T-helper 22 cell (primary cell): ENCODE results near the gene NUP153.

Source experiments
- DNase-seq: peaks from one replicate; pipeline ENCODE4 v3.0.0-alpha.2; 2020; ENCODE audit warnings: low read depth

NUP153 gene

DNA sequence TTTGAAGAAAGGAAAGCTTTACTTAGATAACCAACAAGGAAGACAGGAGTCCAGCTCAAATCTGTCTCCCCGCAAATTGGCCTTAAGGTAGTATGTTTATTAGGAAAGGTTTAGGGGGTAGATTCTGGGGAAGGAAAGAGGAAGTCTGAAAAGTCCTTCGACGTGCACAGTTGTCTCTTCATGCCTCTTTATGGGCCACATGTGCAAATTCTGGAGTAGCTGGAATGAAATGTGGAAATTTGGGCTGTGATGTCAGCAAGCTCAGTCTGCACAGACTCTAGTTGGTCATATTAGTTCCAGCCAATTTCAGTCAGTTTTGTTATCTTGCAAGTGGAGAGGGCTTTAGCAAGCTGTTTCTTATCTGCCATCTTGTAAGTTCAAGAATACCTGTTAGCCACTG, 50.1 kb downstream of the NUP153 start:
- DNase-seq = no peak

DNA sequence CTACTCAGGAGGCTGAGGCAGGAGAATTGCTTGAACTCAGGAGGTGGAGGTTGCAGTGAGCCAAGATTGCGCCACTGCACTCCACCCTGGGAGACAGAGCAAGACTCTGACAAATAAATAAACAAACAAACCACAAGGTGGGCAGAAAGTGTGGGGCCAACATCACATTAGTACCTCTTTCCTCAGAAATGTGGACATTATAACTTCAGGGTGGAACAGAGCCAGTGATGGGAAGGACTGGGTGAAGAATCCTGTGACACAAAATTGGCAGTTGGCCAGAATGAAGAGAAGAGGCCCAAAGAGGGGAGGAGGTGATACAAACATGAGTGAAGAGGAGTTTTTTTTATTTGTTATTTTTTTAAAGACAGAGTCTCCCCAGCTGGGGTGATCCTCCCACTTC, 50.6 kb downstream of the NUP153 start:
- DNase-seq = no peak

GRCh38 chr6:17653198-17653882, 53.4 kb downstream of the NUP153 start:
- DNase-seq = no peak

- no peak for DNase-seq
Measured at GRCh38 chr6:17650656-17651309, 55.9 kb downstream of the NUP153 start.

GRCh38 chr6:17648745-17649144, 58.0 kb downstream of the NUP153 start:
- no peak for DNase-seq

DNA sequence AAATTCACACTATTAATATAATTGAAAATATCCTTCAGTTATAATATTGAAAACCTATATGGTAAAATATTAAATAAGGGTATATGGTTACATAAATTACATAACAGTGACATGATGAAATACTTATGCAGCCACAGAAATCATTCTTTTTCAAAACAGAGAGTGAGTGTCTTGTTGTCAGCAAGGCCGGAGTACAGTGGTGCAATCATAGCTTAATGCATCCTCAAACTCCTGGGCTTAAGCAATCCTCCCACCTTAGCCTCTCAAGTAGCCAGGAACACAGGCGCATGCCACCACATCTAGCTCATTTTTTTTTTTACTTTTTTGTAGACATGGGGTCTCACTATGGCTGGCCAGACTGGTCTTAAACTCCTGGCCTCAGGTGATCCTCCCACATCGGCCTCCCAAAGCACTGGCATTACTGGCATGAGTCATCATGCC, 66.2 kb downstream of the NUP153 start:
- DNase-seq = no peak

DNA sequence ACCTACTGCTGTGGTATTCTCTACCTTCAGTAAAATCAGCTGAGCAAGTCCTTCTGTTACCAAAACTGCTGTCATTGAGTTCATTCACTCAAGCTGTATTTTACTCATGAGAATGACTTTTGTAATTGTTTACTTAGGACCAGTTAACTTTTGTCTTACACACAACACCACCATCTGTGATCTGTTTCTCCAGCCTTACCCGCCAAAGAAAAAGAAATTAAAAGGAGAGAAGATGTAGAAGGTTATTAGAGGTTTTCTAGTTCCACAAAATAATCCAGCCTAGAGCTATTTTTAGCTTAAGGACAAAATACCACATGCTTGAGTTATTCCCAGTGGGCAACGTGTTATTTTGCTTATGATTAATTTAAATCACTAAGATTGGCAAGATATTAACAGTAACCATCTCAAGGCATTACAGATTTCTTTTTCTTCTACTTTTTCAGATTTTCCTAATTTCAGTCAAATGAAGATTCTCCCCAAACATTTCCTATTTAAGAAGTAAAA, 68.5 kb downstream of the NUP153 start:
- no peak for DNase-seq

DNA sequence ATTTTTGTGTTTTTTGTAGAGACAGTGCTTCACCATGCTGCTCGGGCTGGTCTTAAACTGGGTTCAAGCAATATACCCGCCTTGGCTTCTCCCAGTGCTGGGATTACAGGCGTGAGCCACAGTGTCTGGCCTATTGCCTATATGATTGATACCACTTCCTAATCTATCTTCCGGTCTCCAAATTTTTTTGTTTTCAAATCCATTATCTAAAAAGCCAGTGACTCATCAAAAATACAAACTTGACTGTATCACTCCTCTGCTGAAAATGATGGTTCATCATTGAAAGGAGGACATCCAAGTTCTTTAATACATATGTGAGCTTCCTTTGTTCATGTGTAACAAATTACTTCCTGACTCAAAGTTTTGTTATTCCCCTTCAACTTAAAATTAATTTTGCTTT, 71.2 kb downstream of the NUP153 start:
- no peak for DNase-seq

- DNase-seq = no peak
Measured at GRCh38 chr6:17633465-17634188, 73.1 kb downstream of the NUP153 start.

DNA sequence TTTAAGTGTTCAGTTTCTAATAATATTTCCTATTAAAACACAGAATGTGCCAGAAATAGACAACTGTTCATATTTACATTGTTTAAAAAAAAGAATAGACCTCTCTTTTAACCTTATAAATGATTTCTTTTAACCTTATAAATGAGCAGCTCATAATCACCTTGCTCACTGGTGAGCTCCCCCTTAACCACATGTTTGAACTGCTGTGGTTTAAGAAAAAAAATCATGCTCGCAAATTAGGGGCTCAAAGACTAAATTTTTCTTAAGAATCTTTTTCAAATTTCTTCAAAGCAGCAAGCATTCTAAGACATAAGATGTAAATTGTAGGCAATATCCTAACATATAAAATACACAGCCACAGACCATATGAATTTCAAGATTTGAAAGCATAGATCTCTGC, 73.8 kb downstream of the NUP153 start:
- DNase-seq = no peak

DNA sequence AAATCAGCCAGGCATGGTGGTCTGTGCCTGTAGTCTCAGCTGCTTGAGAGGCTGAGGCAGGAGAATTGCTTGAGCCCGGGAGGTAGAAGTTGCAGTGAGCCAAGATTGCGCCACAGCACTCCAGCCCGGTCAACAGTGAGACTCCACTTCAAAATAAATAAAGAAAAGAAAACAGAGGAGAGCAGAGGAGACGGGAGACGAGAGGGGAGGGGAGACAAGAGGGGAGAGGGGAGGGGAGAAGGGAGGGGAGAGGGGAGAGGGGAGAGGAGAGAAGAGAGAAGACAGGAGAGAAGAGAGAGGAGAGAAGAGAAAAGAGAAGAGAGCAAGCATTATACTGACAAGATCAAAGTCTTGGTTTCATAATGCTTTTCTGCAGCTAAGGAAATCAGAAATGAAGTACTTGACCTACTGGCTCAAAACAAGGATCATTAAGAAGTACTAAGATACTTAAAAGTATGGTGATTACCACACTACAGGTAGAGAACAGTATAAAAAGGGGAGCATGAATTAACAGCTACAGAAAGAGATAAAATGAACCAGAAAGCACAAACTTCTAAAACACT, 76.1 kb downstream of the NUP153 start:
- no peak for DNase-seq

GRCh38 chr6:17629824-17630510, 76.8 kb downstream of the NUP153 start:
- no peak for DNase-seq

- DNase-seq = no peak
Measured at GRCh38 chr6:17628873-17629272, 77.9 kb downstream of the NUP153 start.

- no peak for DNase-seq
Measured at GRCh38 chr6:17624396-17624795, 82.3 kb downstream of the NUP153 start.

DNA sequence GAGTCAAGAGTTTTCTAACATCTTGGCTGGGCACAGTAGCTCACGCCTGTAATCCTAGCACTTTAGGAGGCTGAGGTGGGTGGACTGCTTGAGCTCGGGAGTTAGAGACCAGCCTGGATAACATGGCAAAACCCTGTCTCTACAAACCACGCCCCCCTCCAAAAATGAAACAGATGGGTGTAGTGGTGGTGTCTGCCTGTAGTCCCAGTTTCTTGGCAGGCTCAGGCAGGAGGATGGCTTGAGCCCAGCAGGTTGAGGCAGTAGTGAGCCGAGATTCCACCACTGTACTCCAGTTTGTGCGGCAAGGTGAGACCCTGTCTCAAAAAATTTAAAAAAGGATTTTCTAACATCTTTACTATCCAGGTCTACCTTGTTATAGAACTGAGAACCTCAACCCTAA, 84.6 kb downstream of the NUP153 start:
- DNase-seq = no peak

DNA sequence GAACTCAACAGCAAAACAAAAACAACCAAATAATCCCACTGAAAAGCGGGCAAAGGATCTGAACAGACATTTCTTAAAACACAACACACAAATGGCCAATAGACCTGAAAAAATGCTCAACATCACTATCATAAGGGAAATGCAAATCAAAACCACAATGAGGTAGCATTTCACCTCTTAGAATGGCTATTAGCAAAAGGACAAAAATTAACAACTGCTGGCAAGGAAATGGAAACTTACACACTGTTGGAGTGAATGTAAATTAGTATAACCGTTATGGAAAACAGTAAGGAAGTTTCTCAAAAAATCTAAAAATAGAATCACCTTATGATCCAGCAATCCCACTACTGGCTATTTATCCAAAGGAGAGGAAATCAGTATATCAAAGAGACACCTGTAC, 85.7 kb downstream of the NUP153 start:
- DNase-seq = no peak

GRCh38 chr6:17615794-17616193, 90.9 kb downstream of the NUP153 start:
- DNase-seq = no peak

GRCh38 chr6:17612048-17612447, 94.7 kb downstream of the NUP153 start:
- DNase-seq = no peak

- no peak for DNase-seq
Measured at GRCh38 chr6:17610835-17611234, 95.9 kb downstream of the NUP153 start.

DNA sequence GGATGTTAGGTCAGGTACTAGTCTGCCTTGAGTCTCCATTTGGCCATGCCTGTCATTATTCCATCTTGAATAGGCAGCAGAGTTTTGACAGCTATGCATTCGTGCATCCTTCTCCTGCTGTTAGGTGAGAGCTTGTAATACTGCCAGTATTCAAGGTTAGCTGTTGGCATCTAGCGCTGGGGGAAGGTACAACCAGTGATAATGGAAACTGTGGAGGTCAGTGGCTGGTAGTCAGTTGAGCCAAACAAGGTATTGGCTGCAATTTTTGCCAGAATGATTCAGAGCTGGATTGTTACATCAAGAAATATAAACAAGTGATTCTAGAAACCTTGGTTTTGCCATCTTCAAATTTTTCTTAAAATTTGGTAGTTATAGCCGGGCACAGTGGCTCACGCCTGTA, 100.1 kb downstream of the NUP153 start:
- no peak for DNase-seq

GRCh38 chr6:17602888-17603287, 103.8 kb downstream of the NUP153 start:
- DNase-seq = no peak

GRCh38 chr6:17601386-17601703, 105.4 kb downstream of the NUP153 start:
- DNase-seq = no peak
